GM12864 (cell line): Measurements from ENCODE around the gene THRAP3.

ENCODE experiments used
- DNase-seq: peaks from one replicate; pipeline ENCODE4 v3.0.0-alpha.2; 2011; ENCODE audit warnings: low read depth
- H3K4me3 ChIP-seq: 2 replicates; pipeline ENCODE4 v1.5.1; 2011; ENCODE audit warnings: mild to moderate bottlenecking, low read depth, low read length, control low read depth
- CTCF ChIP-seq: IDR thresholded peaks from 2 replicates; pipeline ENCODE4 v1.5.1; 2011; ENCODE audit warnings: low read depth, mild to moderate bottlenecking, moderate library complexity, low read length, control low read depth, inconsistent platforms; ENCODE audit errors: missing control alignments

Gene THRAP3

GRCh38 chr1:36286802-36287201, 62.6 kb downstream of the THRAP3 start:
- no peak overlapping the region for H3K4me3 ChIP-seq
- no peak for DNase-seq
- TF ChIP-seq CTCF: no peak

GRCh38 chr1:36287595-36287994, 63.4 kb downstream of the THRAP3 start:
- DNase-seq: no peak
- no peak for TF ChIP-seq CTCF
- H3K4me3 ChIP-seq: no peak overlapping the region

- no peak overlapping the region for H3K4me3 ChIP-seq
These were observed 71.1 kb downstream of the THRAP3 start for GRCh38 chr1:36295390-36295789.

GRCh38 chr1:36297062-36297461, 72.8 kb downstream of the THRAP3 start:
- DNase-seq: no peak
- no peak for TF ChIP-seq CTCF
- H3K4me3 ChIP-seq: no peak overlapping the region

More at GRCh38 chr1:36295390-36295789, 71.1 kb downstream of the THRAP3 start:
- no peak for TF ChIP-seq CTCF
- no peak for DNase-seq

GRCh38 chr1:36298640-36299039, 74.4 kb downstream of the THRAP3 start:
- no peak for TF ChIP-seq CTCF
- no peak overlapping the region for H3K4me3 ChIP-seq
- DNase-seq: no peak

GRCh38 chr1:36300526-36300925, 76.3 kb downstream of the THRAP3 start:
- H3K4me3 ChIP-seq: no peak overlapping the region
- no peak for DNase-seq
- TF ChIP-seq CTCF: no peak

- no peak for TF ChIP-seq CTCF
- no peak overlapping the region for H3K4me3 ChIP-seq
- no peak for DNase-seq
These were observed 77.0 kb downstream of the THRAP3 start for GRCh38 chr1:36301220-36301619.
